ENCODE measurements around the gene GPX1. TPM values are rescaled to one million over a fixed set of nuclear protein-coding genes. Genes with fewer than 3 reads are reported as not detected.
"Not testable (repeated sequence)": the region's sequence is repeated elsewhere in the genome, so short reads cannot be mapped to it uniquely, and the experiment has no call there.

The GPX1 gene
- total RNA-seq (2021) (122 and 128 TPM in 2 replicates), Bru-seq, nascent RNA (percentile 72 among the genes with signal in this experiment), BruChase-seq, experiment 1, labeled RNA remaining after a 2-hour chase (percentile 65 among the genes with signal in this experiment), BruChase-seq, experiment 2, labeled RNA remaining after a 6-hour chase (percentile 84 among the genes with signal in this experiment)
- long read RNA-seq, transcript GPX1-202 (2 exons, 1,151 nt), result major isoform, 101 of 103 reads
- long read RNA-seq, partial matches to known transcripts, result 0 of 103 reads
- long read RNA-seq, other reads (novel, unspliced or antisense), result 0 of 103 reads

GRCh38 chr3:49358217-49358883 is at the start of gene GPX1:
TSS of gene GPX1 (minus strand) at chr3:49358353. CDS start at chr3:49358278, 75 bp downstream.
- peak; percentile 94 for DNase-seq (ENCODE audit: low spot score)
- BruUV-seq (replicated peaks), result no TSS peak
- ChIA-PET CTCF (no interaction called here), POLR2A (ENCODE audit: low non-redundant PET) (no interaction called here)
- Histone ChIP-seq H3K4me1 (ENCODE audit: insufficient read depth, low read length, poor library complexity, severe bottlenecking) (peaks cover 12% of the 10 kb centered on the region), H3K9me3 (ENCODE audit: low read depth, low read length, poor library complexity, severe bottlenecking) (no peaks in the 10 kb centered on the region), H3K27ac (ENCODE audit: low read depth, low read length, poor library complexity, severe bottlenecking) (peak within 1 kb of the TSS; percentile 73), H3K27me3 (replicated peaks; ENCODE audit: insufficient read depth, low read depth, low read length, poor library complexity) (no peaks in the 10 kb centered on the region), H3K36me3 (ENCODE audit: insufficient read depth, low read length, poor library complexity, severe bottlenecking) (peaks cover 9% of the 10 kb centered on the region), H3K4me3 (ENCODE audit: low read depth, low read length, poor library complexity, severe bottlenecking) (peak within 1 kb of the TSS; percentile 61)
- TF ChIP-seq EZH2 (IDR thresholded peaks at IDR 0.05; ENCODE audit: borderline replicate concordance, low read depth, low read length, poor library complexity, severe bottlenecking), result no peak
- TF ChIP-seq, protein P1, sequence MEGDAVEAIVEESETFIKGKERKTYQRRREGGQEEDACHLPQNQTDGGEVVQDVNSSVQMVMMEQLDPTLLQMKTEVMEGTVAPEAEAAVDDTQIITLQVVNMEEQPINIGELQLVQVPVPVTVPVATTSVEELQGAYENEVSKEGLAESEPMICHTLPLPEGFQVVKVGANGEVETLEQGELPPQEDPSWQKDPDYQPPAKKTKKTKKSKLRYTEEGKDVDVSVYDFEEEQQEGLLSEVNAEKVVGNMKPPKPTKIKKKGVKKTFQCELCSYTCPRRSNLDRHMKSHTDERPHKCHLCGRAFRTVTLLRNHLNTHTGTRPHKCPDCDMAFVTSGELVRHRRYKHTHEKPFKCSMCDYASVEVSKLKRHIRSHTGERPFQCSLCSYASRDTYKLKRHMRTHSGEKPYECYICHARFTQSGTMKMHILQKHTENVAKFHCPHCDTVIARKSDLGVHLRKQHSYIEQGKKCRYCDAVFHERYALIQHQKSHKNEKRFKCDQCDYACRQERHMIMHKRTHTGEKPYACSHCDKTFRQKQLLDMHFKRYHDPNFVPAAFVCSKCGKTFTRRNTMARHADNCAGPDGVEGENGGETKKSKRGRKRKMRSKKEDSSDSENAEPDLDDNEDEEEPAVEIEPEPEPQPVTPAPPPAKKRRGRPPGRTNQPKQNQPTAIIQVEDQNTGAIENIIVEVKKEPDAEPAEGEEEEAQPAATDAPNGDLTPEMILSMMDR (conservative IDR thresholded peaks at IDR 0.05; ENCODE audit: low read depth, low read length), result no peak
- intact Hi-C loops (cut with micrococcal nuclease; ENCODE audit: unreplicated experiment), result loop anchor here (10.0 kb wide), 1 partner anchor 56 kb away; the partner anchor contains the start of genes RHOA and TCTA

DNA sequence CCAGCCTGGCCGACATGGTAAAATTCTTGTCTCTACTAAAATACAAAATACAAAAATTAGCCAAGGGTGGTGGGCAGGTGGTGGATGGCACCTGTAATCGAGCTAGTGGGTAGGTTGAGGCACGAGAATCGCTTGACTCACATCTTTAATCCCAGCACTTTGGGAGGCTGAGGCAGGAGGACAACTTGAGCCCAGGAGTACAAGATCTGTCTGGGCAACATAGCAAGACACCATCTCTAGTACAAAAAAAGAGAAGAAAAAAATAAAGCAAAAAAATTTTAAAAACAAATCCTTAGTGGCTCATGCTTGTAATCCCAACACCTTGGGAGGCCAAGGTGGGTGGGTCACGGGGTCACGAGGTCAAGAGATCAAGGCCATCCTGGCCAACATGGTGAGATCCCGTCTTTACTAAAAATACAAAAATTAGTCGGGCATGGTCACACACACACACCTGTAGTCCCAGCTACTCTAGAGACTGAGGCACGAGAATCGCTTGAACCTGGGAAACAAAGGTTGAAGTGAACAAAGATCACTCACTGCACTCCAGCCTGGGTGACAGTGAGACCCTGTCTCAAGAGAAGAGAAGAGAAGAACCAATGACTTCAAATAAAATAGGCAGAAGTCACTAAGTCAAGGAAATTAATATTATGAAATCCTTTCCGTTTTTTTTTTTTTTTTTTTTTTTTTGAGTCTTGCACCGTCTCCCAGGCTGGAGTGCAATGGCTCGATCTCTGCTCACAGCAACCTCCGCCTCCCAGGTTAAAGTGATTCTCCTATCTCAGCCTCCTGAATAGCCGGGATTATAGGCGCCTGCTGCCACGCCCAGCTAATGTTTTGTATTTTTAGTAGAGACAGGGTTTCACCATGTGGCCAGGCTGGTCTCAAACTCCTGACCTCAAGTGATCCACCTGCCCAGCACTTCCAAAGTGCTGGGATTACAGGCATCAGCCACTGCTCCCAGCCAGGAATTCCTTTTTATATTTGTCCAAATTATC is 48.7 kb upstream of the GPX1 start:
- Histone ChIP-seq H3K36me3 (ENCODE audit: insufficient read depth, low read length, poor library complexity, severe bottlenecking) (peaks cover 4% of the 10 kb centered on the region), H3K4me1 (ENCODE audit: insufficient read depth, low read length, poor library complexity, severe bottlenecking) (no peaks in the 10 kb centered on the region), H3K9me3 (ENCODE audit: low read depth, low read length, poor library complexity, severe bottlenecking) (no peaks in the 10 kb centered on the region), H3K27me3 (replicated peaks; ENCODE audit: insufficient read depth, low read depth, low read length, poor library complexity) (no peaks in the 10 kb centered on the region), H3K4me3 (ENCODE audit: low read depth, low read length, poor library complexity, severe bottlenecking) (no peak overlapping the region), H3K27ac (ENCODE audit: low read depth, low read length, poor library complexity, severe bottlenecking) (no peak overlapping the region)
- CTCF ChIA-PET, result no interaction called here
- POLR2A ChIA-PET (ENCODE audit: low non-redundant PET), result no interaction called here
- BruUV-seq (replicated peaks), result no TSS peak
- intact Hi-C loops (cut with micrococcal nuclease; ENCODE audit: unreplicated experiment), result no loop called here
- DNase-seq (ENCODE audit: low spot score), result no peak
- TF ChIP-seq, protein P1 (conservative IDR thresholded peaks at IDR 0.05; ENCODE audit: low read depth, low read length), result no peak
- no peak for TF ChIP-seq EZH2 (IDR thresholded peaks at IDR 0.05; ENCODE audit: borderline replicate concordance, low read depth, low read length, poor library complexity, severe bottlenecking)

- CTCF ChIA-PET; POLR2A ChIA-PET (ENCODE audit: low non-redundant PET): not testable (repeated sequence)
These were observed 47.4 kb upstream of the GPX1 start for GRCh38 chr3:49405570-49405969.

More at GRCh38 chr3:49405570-49405969, 47.4 kb upstream of the GPX1 start:
- H3K27me3 ChIP-seq (replicated peaks; ENCODE audit: insufficient read depth, low read depth, low read length, poor library complexity); BruUV-seq (replicated peaks); intact Hi-C loops (cut with micrococcal nuclease; ENCODE audit: unreplicated experiment); H3K4me3 ChIP-seq (ENCODE audit: low read depth, low read length, poor library complexity, severe bottlenecking); H3K36me3 ChIP-seq (ENCODE audit: insufficient read depth, low read length, poor library complexity, severe bottlenecking); DNase-seq (ENCODE audit: low spot score); H3K4me1 ChIP-seq (ENCODE audit: insufficient read depth, low read length, poor library complexity, severe bottlenecking); H3K9me3 ChIP-seq (ENCODE audit: low read depth, low read length, poor library complexity, severe bottlenecking); H3K27ac ChIP-seq (ENCODE audit: low read depth, low read length, poor library complexity, severe bottlenecking): not testable (repeated sequence)
